Erythroblast (primary cell): ENCODE measurements around the gene TTLL9.
"Not testable (repeated sequence)": the region's sequence is repeated elsewhere in the genome, so short reads cannot be mapped to it uniquely, and the experiment has no call there.

ENCODE experiments used
- GATA1 ChIP-seq: IDR thresholded peaks from 2 replicates; pipeline ENCODE4 v1.6.1; 2011; ENCODE audit warnings: low read depth, mild to moderate bottlenecking, control low read depth, low read length, moderate library complexity
- POLR2A ChIP-seq: IDR thresholded peaks from 2 replicates; pipeline ENCODE4 v1.6.1; 2011; ENCODE audit warnings: mild to moderate bottlenecking, low read length

DNA sequence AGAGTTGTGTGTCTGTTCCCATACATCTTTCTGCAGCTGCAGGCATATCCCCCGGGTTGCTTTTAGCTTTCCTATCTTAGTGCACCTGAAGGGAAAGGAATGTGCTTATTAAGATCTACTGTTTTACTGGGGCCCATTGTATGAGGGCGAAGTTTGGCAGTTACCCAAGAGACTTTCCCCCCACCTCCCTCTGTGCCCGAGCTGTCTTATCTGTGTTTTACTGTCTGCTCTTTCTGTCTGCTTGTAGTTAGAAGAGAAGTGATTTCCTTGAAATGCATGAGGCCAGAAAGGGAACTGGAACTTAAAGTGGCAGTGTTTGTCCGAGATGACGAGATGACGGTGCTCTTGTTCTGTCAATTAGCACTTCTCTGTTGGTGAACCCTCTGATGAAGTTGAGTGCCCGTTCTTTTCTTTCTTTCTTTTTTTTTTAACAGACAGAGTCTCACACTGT lies 47.6 kb downstream of the TTLL9 start:
- not testable (repeated sequence) for TF ChIP-seq POLR2A, GATA1
